Neural progenitor cell (in vitro differentiated cells): Measurements from ENCODE around the gene SSTR3.

Experiments
- CTCF ChIP-seq: fragments of 200-600 bp; sonication (generic); IDR thresholded peaks from 2 replicates; pipeline ENCODE4 v1.5.1; 2017; ENCODE audit warnings: antibody characterized with exemption, mild to moderate bottlenecking
- EZH2 ChIP-seq: fragments of 200-600 bp; sonication (generic); IDR thresholded peaks from 2 replicates; pipeline ENCODE4 v1.6.1; 2017; ENCODE audit warnings: antibody characterized with exemption, mild to moderate bottlenecking, moderate library complexity
- EZH2phosphoT487 ChIP-seq: fragments of 200-600 bp; sonication (generic); IDR thresholded peaks from 2 replicates; pipeline ENCODE4 v1.6.1; 2017; ENCODE audit warnings: antibody characterized with exemption

GRCh38 chr22:37192741-37193140, 19.5 kb downstream of the SSTR3 start:
- no peak for TF ChIP-seq CTCF
- no peak for TF ChIP-seq EZH2
- no peak for TF ChIP-seq EZH2phosphoT487
